Type B pancreatic cell (in vitro differentiated cells): Measurements from ENCODE around the gene AMPD3. TPM values are rescaled to one million over a fixed set of nuclear protein-coding genes. Genes with fewer than 3 reads are reported as not detected.
A peak's percentile ranks its signal among the peaks of the same experiment; 100 is the strongest.

Source experiments
- DNase-seq: peaks from one replicate; pipeline ENCODE4 v3.0.0; 2021; ENCODE audit warnings: mixed read lengths; ENCODE audit not compliant: unreplicated experiment; ENCODE audit errors: extremely low spot score
- H3K27ac Mint-ChIP-seq: 2 replicates; pipeline ENCODE4 v1.8.0; 2021; ENCODE audit warnings: mild to moderate bottlenecking, mixed read lengths
- H3K27me3 Mint-ChIP-seq: 2 replicates; pipeline ENCODE4 v1.8.0; 2021; ENCODE audit warnings: mixed read lengths
- H3K36me3 Mint-ChIP-seq: 2 replicates; pipeline ENCODE4 v1.8.0; 2021; ENCODE audit warnings: mixed read lengths
- H3K4me1 Mint-ChIP-seq: one replicate; pipeline ENCODE4 v1.8.0; 2021; ENCODE audit warnings: mixed read lengths; ENCODE audit not compliant: unreplicated experiment
- H3K4me3 Mint-ChIP-seq: 2 replicates; pipeline ENCODE4 v1.8.0; 2021; ENCODE audit warnings: mild to moderate bottlenecking, mixed read lengths
- H3K9me3 Mint-ChIP-seq: 2 replicates; pipeline ENCODE4 v1.8.0; 2021; ENCODE audit warnings: mixed read lengths
- CTCF ChIP-seq: fragments of 200-600 bp; sonication (generic); conservative IDR thresholded peaks from 2 replicates; pipeline ENCODE4 v1.5.0; 2021; ENCODE audit warnings: antibody characterized with exemption, mild to moderate bottlenecking
- total RNA-seq: library from RNA; stranded (reverse); gene quantifications from 2 replicates; pipeline ENCODE4 v1.2.1, GENCODE V29; 2021; ENCODE audit warnings: low replicate concordance

Gene AMPD3
- total RNA-seq, 1 donor from 2014 or later: 7.0 TPM

- H3K4me1 Mint-ChIP-seq: peaks cover 7% of the 10 kb centered on the region
- H3K27ac Mint-ChIP-seq: no peak overlapping the region
- no peak for TF ChIP-seq CTCF
- H3K9me3 Mint-ChIP-seq: no peaks in the 10 kb centered on the region
- H3K36me3 Mint-ChIP-seq: no peaks in the 10 kb centered on the region
- no peak overlapping the region for H3K4me3 Mint-ChIP-seq
- no peak for DNase-seq
- peaks cover 4% of the 10 kb centered on the region for H3K27me3 Mint-ChIP-seq
Measured at GRCh38 chr11:10542776-10543175, 87.7 kb downstream of the AMPD3 start.

- Mint-ChIP-seq H3K36me3 (no peaks in the 10 kb centered on the region), H3K27ac (no peak overlapping the region), H3K4me1 (peaks cover 7% of the 10 kb centered on the region), H3K27me3 (peaks cover 4% of the 10 kb centered on the region), H3K4me3 (no peak overlapping the region), H3K9me3 (no peaks in the 10 kb centered on the region)
- no peak for TF ChIP-seq CTCF
- DNase-seq: peak; percentile 68
Measured at GRCh38 chr11:10543782-10544181, 88.7 kb downstream of the AMPD3 start.

GRCh38 chr11:10544491-10545465 lies 89.7 kb downstream of the AMPD3 start:
- peaks cover 4% of the 10 kb centered on the region for H3K27me3 Mint-ChIP-seq

GRCh38 chr11:10550503-10551289 lies 95.6 kb downstream of the AMPD3 start:
- no peak for DNase-seq
- peaks cover 8% of the 10 kb centered on the region for H3K27me3 Mint-ChIP-seq
- no peak overlapping the region for H3K4me3 Mint-ChIP-seq
- no peaks in the 10 kb centered on the region for H3K9me3 Mint-ChIP-seq
- H3K4me1 Mint-ChIP-seq: no peaks in the 10 kb centered on the region
- no peak overlapping the region for H3K27ac Mint-ChIP-seq
- no peaks in the 10 kb centered on the region for H3K36me3 Mint-ChIP-seq
- TF ChIP-seq CTCF: no peak

More at GRCh38 chr11:10544491-10545465, 89.7 kb downstream of the AMPD3 start:
- H3K36me3 Mint-ChIP-seq: no peaks in the 10 kb centered on the region
- H3K4me3 Mint-ChIP-seq: no peak overlapping the region
- no peaks in the 10 kb centered on the region for H3K9me3 Mint-ChIP-seq
- peaks cover 4% of the 10 kb centered on the region for H3K4me1 Mint-ChIP-seq
- TF ChIP-seq CTCF: no peak
- no peak for DNase-seq
- H3K27ac Mint-ChIP-seq: no peak overlapping the region

GRCh38 chr11:10551290-10551592 lies 96.2 kb downstream of the AMPD3 start:
- Mint-ChIP-seq H3K27me3 (peaks cover 8% of the 10 kb centered on the region), H3K4me1 (no peaks in the 10 kb centered on the region), H3K9me3 (no peaks in the 10 kb centered on the region), H3K36me3 (no peaks in the 10 kb centered on the region), H3K4me3 (no peak overlapping the region), H3K27ac (no peak overlapping the region)
- no peak for TF ChIP-seq CTCF
- DNase-seq: no peak
